Chondrocyte (in vitro differentiated cells): ENCODE results near the gene SLC36A4. TPM values are rescaled to one million over a fixed set of nuclear protein-coding genes. Genes with fewer than 3 reads are reported as not detected.

Source experiments
- DNase-seq: peaks from one replicate; pipeline ENCODE4 v3.0.0; 2021; ENCODE audit warnings: mixed read lengths, low spot score
- H3K27ac Mint-ChIP-seq: one replicate; pipeline ENCODE4 v1.8.0; 2021; ENCODE audit warnings: mild to moderate bottlenecking, moderate library complexity, mixed read lengths; ENCODE audit not compliant: unreplicated experiment
- H3K27me3 Mint-ChIP-seq: 2 replicates; pipeline ENCODE4 v1.8.0; 2021; ENCODE audit warnings: low read depth, mixed read lengths
- H3K36me3 Mint-ChIP-seq: 2 replicates; pipeline ENCODE4 v1.8.0; 2021; ENCODE audit warnings: low read depth, mixed read lengths
- H3K4me1 Mint-ChIP-seq: 2 replicates; pipeline ENCODE4 v1.8.0; 2021; ENCODE audit warnings: low read depth, mild to moderate bottlenecking, mixed read lengths
- H3K4me3 Mint-ChIP-seq: one replicate; pipeline ENCODE4 v1.8.0; 2021; ENCODE audit warnings: mild to moderate bottlenecking, moderate library complexity, mixed read lengths; ENCODE audit not compliant: unreplicated experiment
- H3K9me3 Mint-ChIP-seq: 2 replicates; pipeline ENCODE4 v1.8.0; 2021; ENCODE audit warnings: low read depth, mixed read lengths
- CTCF ChIP-seq: fragments of 200-600 bp; sonication (generic); IDR thresholded peaks from 2 replicates; pipeline ENCODE4 v1.5.0; 2021; ENCODE audit warnings: antibody characterized with exemption, mild to moderate bottlenecking, moderate library complexity
- total RNA-seq: library from RNA; stranded (reverse); gene quantifications from 3 replicates; pipeline ENCODE4 v1.2.1, GENCODE V29; 2021

SLC36A4 gene
- total RNA-seq, 1 donor from 2014 or later = 20.9 TPM

- H3K9me3 Mint-ChIP-seq = peaks cover 4% of the 10 kb centered on the region
- H3K27me3 Mint-ChIP-seq = no peaks in the 10 kb centered on the region
- H3K4me3 Mint-ChIP-seq = no peak overlapping the region
- peaks cover 7% of the 10 kb centered on the region for H3K4me1 Mint-ChIP-seq
- TF ChIP-seq CTCF = no peak
- H3K27ac Mint-ChIP-seq = no peak overlapping the region
- no peak for DNase-seq
- no peaks in the 10 kb centered on the region for H3K36me3 Mint-ChIP-seq
These were observed 66.1 kb downstream of the SLC36A4 start for GRCh38 chr11:93131709-93132108.

GRCh38 chr11:93128574-93128973 lies 69.2 kb downstream of the SLC36A4 start:
- Mint-ChIP-seq H3K4me1 (peaks cover 3% of the 10 kb centered on the region), H3K36me3 (no peaks in the 10 kb centered on the region), H3K27me3 (no peaks in the 10 kb centered on the region), H3K4me3 (no peak overlapping the region), H3K27ac (no peak overlapping the region), H3K9me3 (peaks cover 2% of the 10 kb centered on the region)
- no peak for TF ChIP-seq CTCF
- DNase-seq = no peak

DNA sequence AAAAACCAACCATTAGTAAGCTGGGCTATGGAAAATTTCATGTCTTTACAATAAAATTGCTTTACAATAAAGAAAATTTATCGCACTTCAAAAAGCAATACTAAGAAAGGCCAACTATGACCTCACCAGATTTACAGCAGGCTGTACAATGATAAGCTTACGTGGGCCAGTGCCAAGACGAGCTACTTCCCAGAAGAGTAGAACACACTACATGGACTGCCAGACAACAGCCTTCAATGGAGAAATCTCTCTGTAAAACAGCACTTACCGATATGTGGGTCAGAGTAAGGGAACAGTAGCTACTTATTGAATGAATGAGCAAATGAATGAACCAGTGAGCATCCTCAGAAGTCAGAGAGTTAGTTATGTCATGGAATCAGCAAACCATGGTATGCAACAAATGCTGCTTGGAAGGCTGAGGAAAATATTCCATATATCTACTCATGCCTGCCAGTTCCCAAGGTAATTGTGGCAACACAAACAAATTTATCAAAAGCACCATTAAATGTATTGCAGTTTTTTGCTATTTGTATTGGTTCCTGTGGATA lies 74.4 kb downstream of the SLC36A4 start:
- DNase-seq = no peak
- H3K9me3 Mint-ChIP-seq = peaks cover 2% of the 10 kb centered on the region

DNA sequence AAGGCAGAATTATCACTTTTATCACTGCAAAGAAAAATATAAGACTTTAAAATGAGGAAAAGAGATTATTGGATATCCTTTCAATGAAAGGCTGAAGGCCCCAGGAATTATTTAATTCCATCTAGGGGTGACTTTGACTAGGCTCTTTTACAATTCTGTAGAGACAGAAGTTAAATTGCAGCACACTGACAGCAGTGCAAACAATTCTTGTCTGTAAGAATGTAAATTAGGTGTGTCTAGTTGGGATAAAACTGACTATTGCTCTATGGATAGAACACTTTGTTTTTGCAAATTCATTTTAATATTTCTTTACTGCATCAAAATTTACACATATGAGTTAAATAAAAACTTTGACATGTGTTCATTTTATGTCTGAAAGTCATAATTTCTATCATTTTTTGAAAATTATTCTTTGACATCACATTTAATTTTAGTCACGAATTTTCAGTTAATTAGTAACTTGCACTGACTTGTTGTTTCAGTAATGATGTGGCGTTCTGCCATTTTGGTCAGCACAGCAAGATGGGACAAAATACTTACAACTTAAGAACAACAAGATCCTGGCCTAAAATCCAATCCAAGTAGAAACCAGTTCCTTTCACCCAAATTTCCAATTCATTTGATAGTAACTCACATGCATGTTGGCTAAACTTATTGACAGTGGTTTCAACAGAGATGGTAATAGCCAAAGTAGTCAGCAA lies 75.1 kb downstream of the SLC36A4 start:
- no peak for TF ChIP-seq CTCF
- no peaks in the 10 kb centered on the region for H3K4me1 Mint-ChIP-seq
- H3K27me3 Mint-ChIP-seq = peaks cover 12% of the 10 kb centered on the region
- DNase-seq = no peak
- H3K4me3 Mint-ChIP-seq = no peak overlapping the region
- no peak overlapping the region for H3K27ac Mint-ChIP-seq
- H3K9me3 Mint-ChIP-seq = peaks cover 2% of the 10 kb centered on the region
- H3K36me3 Mint-ChIP-seq = no peaks in the 10 kb centered on the region

More for the DNA sequence above, 74.4 kb downstream of the SLC36A4 start:
- TF ChIP-seq CTCF = no peak
- no peak overlapping the region for H3K4me3 Mint-ChIP-seq
- no peaks in the 10 kb centered on the region for H3K36me3 Mint-ChIP-seq
- peaks cover 6% of the 10 kb centered on the region for H3K27me3 Mint-ChIP-seq
- H3K4me1 Mint-ChIP-seq = no peaks in the 10 kb centered on the region
- H3K27ac Mint-ChIP-seq = no peak overlapping the region

DNA sequence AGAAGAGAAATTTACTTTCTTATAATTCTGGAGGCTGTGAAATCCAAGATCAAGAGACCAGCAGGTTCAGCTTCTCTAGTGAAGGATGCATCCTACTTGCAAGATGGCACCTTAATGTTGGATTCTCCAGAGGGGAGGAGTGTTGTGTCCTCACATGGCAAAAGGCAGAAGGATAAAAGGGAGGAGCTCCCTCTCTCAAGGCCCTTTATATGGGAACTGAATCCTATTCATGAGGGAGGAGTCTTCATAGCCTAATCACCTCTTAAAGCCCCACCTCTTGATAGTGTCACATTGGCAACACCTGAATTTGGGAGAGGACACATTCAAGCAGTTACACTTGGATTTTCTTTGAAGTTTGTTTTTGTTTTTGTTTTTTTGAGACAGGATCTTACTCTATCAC lies 79.5 kb downstream of the SLC36A4 start:
- H3K4me1 Mint-ChIP-seq = no peaks in the 10 kb centered on the region
- no peak overlapping the region for H3K27ac Mint-ChIP-seq
- H3K36me3 Mint-ChIP-seq = no peaks in the 10 kb centered on the region
- no peak for DNase-seq
- TF ChIP-seq CTCF = no peak
- H3K4me3 Mint-ChIP-seq = no peak overlapping the region
- no peaks in the 10 kb centered on the region for H3K9me3 Mint-ChIP-seq
- H3K27me3 Mint-ChIP-seq = peaks cover 18% of the 10 kb centered on the region
